ENCODE data around the gene SETD1B.

- TF ChIP-seq CTCF (IDR thresholded peaks at IDR 0.05; ENCODE audit: low read depth, low read length) = no peak
- TF ChIP-seq EZH2phosphoT487 (IDR thresholded peaks at IDR 0.05; ENCODE audit: low read depth) = no peak
Observed at GRCh38 chr12:121769297-121769830, 34.4 kb upstream of the SETD1B start.

Data from OCI-LY3 (cell line).